Neutrophil (primary cell): Measurements from ENCODE around the gene ATRN.

Experiments used
- H3K27ac ChIP-seq: fragments of 200-600 bp; sonication (generic); 2 replicates; pipeline ENCODE4 v1.5.1; 2016; ENCODE audit warnings: mild to moderate bottlenecking, moderate library complexity
- H3K27me3 ChIP-seq: fragments of 200-600 bp; sonication (generic); 2 replicates; pipeline ENCODE4 v1.6.0; 2016; ENCODE audit warnings: mild to moderate bottlenecking
- H3K36me3 ChIP-seq: fragments of 200-600 bp; sonication (generic); 2 replicates; pipeline ENCODE4 v1.5.1; 2017
- H3K4me1 ChIP-seq, 2 experiments: fragments of 200-600 bp in 1 of 2; sonication (generic) in 1 of 2; 1 replicate in 1 of 2; 2 replicates in 1 of 2; pipeline versions ENCODE4 v1.5.1 to v1.6.1; 2013 to 2016; ENCODE audit warnings: low read depth in 1 of 2, low read length in 1 of 2, mild to moderate bottlenecking in 1 of 2, moderate library complexity in 1 of 2; ENCODE audit not compliant: control insufficient read depth in 1 of 2, insufficient read depth in 1 of 2
- H3K4me3 ChIP-seq, 2 experiments: fragments of 200-600 bp in 1 of 2; sonication (generic) in 1 of 2; 1 replicate in 1 of 2; 2 replicates in 1 of 2; pipeline ENCODE4 v1.5.1; 2013 to 2016; ENCODE audit warnings: low read depth in 1 of 2, low read length in 1 of 2, mild to moderate bottlenecking in 1 of 2, moderate library complexity in 1 of 2
- H3K9me3 ChIP-seq: fragments of 200-600 bp; sonication (generic); 2 replicates; pipeline ENCODE4 v1.5.1; 2016
- CTCF ChIP-seq: fragments of 200-600 bp; sonication (generic); IDR thresholded peaks from 2 replicates; pipeline ENCODE4 v1.5.1; 2016; ENCODE audit warnings: antibody characterized with exemption

ATRN gene

GRCh38 chr20:3432844-3433243 lies 38.0 kb upstream of the ATRN start:
- no peak for TF ChIP-seq CTCF
- Histone ChIP-seq H3K4me1 (peaks cover 6% of the 10 kb centered on the region in 2 experiments), H3K4me3 (no peak overlapping the region), H3K27ac (no peak overlapping the region), H3K9me3 (no peaks in the 10 kb centered on the region), H3K36me3 (no peaks in the 10 kb centered on the region), H3K27me3 (no peaks in the 10 kb centered on the region)

- Histone ChIP-seq H3K9me3 (no peaks in the 10 kb centered on the region), H3K27me3 (no peaks in the 10 kb centered on the region), H3K4me1 (peaks cover 6% of the 10 kb centered on the region in 2 experiments), H3K27ac (no peak overlapping the region), H3K4me3 (no peak overlapping the region), H3K36me3 (no peaks in the 10 kb centered on the region)
- no peak for TF ChIP-seq CTCF
Observed at GRCh38 chr20:3433744-3434143, 37.1 kb upstream of the ATRN start.

GRCh38 chr20:3434232-3434631 lies 36.6 kb upstream of the ATRN start:
- no peak overlapping the region for H3K27ac ChIP-seq
- H3K4me1 ChIP-seq: peaks cover 6% of the 10 kb centered on the region in 2 experiments
- no peak for TF ChIP-seq CTCF
- H3K36me3 ChIP-seq: no peaks in the 10 kb centered on the region
- no peaks in the 10 kb centered on the region for H3K27me3 ChIP-seq
- H3K9me3 ChIP-seq: no peaks in the 10 kb centered on the region
- no peak overlapping the region for H3K4me3 ChIP-seq

- Histone ChIP-seq H3K27ac (no peak overlapping the region), H3K9me3 (no peaks in the 10 kb centered on the region), H3K4me1 (no peaks in the 10 kb centered on the region), H3K4me3 (no peak overlapping the region), H3K36me3 (no peaks in the 10 kb centered on the region), H3K27me3 (no peaks in the 10 kb centered on the region)
- TF ChIP-seq CTCF: no peak
Observed at GRCh38 chr20:3436864-3437574, 33.8 kb upstream of the ATRN start.

GRCh38 chr20:3446779-3447178 lies 24.0 kb upstream of the ATRN start:
- Histone ChIP-seq H3K27me3 (no peaks in the 10 kb centered on the region), H3K36me3 (no peaks in the 10 kb centered on the region), H3K9me3 (no peaks in the 10 kb centered on the region), H3K27ac (no peak overlapping the region), H3K4me1 (no peaks in the 10 kb centered on the region), H3K4me3 (no peak overlapping the region)
- TF ChIP-seq CTCF: no peak
